Measurements from ENCODE around the gene WIPF3.

WIPF3 gene

DNA sequence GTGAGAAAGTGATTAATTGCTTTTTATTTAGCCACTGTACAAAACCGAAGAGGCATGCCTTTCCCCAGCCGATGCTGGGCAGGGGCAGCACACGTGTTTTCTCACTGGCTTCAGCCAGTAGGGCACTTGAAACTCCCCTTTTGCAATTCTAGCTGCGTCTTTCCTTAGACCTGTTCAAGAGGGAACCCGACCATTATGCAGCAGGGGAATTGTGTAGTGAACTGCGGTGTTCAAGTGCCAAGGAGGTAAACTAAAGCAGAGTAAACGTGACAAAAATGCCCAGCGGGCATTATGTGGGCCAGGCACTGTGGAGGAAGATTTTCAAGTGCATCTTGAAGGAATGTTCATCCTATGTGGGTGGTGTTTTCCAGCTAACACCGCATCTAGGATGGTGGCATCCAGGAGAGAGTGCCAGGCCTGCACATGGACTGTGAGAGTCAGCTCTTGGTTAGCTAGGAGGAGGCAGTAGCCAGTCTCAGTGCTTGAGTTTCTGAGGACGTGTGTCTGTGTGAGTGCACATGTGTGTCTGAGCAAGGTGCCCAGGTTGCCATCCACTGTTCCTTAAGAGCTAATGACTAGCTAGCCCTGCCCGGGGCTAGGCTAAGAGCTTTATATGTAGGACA is 3.3 kb downstream of the WIPF3 start:
- DNase-seq = no peak

DNA sequence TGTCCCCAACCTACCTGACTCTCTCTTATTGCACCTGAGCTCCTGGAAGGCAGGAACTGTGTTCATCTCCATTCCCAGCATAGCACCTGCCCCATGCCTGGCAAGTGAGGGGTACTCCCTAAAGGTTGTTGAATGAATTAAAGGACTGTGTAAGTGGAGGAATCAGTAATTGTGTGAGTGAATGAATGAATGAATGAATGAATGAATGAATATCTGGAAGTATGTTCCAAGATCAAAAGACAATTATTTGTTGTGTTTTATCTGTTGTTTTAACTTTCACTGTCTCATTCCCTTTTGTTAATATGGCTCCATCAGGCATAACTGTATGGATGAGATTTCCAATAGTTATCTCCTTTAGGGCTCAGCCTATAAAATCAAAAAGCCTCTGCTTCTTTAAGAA is 4.0 kb downstream of the WIPF3 start:
- DNase-seq = no peak

DNA sequence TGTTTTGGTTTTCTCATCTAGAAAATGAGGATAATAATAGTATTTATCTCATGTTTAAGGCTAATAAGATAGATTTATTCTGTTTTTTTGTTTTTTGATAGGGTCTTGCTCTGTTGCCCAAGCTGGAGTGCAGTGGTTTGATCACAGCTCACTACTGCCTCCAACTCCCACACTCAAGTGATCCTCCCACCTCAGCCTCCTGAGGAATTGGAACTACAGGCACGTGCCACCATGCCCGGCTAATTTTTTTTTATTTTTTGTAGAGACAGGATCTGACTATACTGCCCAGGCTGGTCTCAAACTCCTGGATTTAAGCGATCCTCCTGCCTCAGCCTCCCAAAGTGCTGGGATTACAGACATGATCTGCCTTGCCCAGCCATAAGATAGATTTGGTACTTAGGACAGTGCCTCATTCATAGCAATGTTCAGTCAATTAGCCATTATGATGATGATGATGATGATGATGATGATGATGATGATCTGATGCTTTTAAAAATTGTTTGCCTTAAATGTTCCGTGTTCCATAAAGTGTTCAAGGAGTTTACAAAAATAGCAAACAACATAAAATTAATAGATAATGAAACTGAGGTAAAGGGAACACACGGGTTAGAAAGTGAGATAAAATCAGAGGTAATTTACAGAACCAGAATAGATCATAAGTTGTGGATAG is 4.6 kb downstream of the WIPF3 start:
- DNase-seq = no peak

DNA sequence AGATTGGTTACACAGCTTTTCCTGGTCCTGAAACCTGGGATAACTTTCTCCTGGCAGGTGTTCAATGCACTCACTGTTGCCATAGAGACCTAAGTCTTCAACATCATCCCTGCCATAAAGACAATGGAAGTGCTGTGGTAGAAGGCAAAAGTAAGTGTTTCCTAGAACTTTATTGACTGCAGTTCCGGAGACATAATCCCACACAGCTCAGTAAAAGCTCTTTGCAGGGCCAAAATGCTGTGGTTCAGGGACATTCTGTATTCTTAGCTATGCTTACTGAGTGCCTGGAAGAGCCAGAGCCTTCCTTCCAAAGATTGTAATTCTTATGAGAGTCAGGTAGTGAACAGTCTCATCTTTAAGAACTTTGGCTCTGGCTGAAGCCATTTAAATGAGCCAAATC is 5.3 kb downstream of the WIPF3 start:
- DNase-seq = no peak

DNA sequence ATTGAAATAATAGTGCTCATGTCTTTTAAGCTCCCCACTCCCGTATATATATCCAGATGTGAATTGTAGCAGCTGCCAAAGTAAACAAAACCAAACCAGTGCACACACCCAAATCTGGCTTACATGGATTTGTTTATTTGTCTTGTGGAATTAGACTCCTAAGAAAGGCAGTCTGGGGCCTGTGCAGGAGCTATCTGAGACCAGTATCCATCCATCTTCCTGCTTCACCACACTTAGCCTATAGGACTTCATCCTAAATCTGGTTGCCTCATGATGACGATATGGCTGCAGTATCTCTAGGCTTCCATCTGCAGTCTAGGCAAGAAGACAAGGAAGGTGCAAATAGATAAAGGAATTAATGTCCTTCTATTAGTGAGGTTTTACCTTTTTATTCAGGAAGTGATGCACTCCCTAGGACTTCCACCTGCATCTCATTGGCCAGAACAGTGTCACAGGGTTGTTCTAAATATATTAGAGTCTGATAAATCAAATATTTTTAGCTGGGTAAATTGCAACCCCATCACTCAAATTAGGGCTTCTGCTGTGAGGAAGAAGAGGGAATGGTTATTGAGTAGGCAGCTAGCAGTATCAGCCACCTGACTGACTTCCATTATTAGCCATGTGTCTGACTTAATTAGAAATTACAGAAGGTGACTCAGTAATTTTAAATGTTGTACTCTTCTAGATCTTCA is 6.0 kb downstream of the WIPF3 start:
- DNase-seq = no peak

DNA sequence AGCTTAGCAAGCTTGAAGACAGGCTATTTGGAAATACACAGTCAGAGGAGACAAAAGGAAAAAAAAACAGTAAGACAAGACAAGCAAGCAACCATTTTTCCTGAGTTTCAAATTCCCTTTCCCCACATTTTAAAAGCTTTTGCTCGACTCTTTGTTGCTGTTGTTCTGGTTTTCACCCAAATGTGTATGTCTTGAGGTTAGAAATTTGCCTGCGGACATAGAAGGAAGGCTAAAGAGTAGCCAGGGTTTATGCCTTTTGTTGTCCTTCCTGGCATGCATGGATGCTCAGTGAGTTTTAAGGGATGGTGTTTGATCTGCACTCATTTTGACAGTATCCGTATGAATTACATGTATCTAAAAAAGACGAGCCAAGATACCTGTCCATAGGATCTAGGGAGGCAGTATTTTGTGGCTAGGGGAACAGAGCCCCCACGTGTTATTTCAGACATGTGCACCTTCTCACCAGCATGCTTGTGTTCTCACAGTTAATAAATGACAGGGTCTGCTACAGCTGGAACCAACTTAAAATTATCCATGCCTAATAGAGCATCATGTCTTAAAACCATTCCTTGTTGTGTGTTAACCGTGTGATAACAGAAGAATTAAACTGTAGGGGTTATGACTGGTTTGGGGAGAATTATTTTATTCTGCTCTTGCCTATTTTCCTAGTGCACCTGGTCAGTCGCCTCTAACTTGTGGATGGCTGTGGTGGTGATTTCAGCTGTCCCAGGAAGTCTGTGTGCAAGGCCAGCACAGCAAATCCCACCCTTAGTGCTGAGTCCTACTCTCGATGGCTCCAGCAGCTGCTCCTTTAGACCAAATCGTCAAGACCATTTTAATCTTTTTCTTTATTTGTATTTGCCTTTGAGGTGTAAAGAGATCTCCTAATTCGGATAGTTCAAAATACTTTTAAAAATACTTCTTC is 9.1 kb downstream of the WIPF3 start:
- DNase-seq = no peak

DNA sequence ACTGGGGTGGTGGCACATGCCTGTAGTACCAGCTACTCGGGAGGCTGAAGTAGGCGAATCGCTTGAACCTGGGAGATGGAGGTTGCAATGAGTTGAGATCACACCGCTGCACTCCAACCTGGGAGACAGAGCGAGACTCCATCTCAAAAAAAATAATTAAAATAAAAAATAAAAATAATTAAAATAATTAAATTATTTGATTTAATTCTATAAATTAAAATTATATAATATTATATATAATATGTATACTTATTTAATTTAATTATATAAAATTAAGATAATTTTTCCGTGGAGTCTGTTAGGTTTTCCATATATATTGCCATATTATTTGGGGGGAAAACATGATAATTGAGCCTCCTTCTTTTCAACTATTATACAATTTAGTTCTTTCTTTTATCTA is 12.0 kb downstream of the WIPF3 start:
- no peak for DNase-seq

DNA sequence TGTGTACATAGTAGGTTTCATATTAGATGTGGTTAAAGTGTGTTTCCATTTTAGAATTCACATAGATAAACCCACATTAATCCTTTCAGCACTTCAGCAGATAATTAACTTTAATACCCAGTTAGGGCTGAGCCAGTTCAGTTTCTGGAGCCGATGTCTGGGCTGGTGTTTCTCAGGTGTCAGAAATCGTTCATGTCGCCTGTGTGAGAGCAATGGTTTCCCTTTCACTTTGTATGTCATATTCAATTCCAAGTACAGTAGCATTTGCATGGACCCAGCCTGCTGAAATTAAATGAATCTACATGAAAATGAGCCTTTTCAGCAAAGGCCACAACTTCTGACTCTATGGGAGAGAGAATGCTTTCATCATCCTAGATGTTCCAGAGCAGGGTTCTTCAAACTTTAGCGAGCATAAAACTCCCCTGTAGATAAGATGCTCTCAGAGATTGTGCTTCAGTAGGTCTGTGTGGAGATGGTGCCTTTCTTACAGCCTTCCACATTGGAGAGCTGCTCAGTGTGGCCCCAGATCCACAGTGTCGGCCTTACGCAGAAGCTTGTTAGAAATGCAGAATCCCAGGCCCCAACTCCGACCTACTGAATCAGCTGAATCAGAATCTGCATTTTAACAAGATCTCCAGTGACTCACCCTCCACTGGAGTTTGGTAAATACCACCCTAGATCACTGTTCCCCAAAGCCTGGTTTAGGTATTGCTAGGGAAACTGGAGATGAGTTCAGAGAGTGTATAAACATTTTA is 19.6 kb downstream of the WIPF3 start:
- DNase-seq = no peak

DNA sequence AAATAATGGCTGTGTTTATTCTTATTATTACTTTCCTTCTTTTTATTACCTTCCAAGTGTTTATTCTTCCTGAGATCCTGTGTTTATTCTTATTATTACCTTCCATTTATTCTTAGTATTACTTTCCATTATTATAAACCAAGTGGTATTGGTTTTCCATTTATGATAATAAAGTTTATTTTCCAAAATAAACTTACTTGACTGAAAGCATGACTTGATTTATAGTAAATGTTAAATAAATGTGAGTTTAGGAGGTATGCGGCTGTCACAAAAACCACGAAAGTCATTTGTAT is 20.2 kb downstream of the WIPF3 start:
- DNase-seq = no peak

DNA sequence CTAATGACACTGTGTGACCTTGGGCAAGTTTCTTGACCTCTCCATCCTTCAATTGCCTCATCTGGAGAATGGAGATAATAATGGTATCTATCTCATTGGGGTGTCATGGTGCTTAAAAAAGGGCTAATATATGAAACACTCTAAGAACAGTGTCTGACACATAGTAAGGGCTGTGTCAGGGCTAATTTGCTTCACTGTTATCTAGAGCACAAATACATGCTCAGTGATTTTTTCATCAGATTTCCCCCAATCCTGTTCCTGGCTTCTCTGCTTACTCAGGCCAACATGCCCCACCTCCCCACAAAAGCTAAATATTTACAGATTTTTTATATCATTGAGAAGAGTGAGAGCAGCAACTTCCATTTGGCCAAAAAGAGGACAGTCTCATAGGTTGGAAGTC is 20.6 kb downstream of the WIPF3 start:
- DNase-seq = no peak

DNA sequence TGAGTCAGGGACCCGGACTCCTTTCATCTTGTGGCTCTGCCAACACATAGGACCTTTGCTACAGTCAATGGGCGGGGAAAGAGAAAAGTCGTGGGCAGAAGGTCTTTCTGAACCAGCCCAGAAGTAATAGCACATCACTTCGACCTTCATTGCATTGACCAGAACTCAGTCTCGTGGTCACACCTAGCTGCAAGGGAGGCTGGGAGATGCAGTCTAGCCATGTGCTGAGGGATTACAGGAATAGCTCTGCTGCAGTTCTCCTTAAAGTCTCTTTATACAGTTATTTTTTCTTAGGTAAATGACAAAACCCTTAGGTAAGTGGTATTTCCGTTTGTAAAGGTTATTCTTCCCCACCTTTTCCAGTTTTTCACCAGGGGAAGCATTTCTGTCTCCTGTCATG is 25.4 kb downstream of the WIPF3 start:
- no peak for DNase-seq

DNA sequence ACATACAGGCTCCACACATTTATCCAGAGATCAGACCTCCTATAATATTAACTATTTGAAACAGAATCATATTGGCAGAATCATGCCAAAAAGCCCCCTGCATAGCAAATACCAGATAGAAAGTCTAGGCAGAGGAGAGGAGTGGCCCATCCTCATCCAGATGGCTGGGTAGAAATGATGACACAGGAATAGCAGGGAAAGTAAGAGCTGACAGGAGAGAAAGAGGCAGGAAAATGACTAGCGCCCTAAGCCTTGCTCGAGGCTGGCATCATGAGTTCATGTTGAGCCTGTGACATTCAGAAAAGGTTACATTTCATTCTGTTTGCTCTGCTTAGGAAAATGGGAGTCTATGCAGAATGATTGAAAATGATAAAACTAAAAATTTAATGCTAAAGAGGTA is 27.6 kb downstream of the WIPF3 start:
- no peak for DNase-seq

DNA sequence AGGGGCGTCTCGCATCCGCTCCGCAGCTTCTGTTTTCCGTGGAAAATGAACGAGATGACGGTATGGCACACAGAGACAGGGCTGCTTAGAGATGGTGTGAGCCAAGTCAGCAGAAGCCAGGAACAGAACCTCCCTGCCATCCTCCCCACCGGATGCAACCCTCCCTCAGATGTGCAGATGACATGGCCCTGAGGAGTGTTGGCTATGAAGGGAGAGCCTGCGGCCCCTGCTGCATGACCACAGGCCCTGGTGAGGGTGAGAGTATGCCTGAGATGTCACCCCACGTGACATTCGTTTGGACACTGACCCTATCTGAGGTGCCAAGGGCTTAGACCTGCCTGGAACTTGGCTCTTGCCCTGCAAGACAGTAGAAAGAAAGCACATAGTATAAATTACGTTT is 29.4 kb downstream of the WIPF3 start:
- no peak for DNase-seq

DNA sequence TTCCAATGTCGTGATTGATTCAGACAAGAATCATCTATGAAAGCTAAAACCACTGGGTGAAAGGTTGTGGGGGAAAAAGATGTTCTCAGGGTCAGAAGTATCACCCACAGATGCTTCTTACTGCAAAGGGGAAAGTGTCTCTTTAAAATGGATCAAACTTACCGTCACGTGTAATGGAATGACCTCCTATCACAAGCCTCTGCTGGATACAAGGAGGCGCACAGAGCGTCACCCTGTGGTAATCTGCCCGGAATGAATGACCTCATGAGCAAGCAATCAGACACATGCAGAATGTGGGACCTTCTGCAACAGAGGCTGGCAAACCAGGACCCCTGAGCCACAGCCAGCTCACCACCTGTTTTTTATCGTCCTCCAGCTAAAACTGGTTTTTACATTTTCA is 33.0 kb downstream of the WIPF3 start:
- no peak for DNase-seq

DNA sequence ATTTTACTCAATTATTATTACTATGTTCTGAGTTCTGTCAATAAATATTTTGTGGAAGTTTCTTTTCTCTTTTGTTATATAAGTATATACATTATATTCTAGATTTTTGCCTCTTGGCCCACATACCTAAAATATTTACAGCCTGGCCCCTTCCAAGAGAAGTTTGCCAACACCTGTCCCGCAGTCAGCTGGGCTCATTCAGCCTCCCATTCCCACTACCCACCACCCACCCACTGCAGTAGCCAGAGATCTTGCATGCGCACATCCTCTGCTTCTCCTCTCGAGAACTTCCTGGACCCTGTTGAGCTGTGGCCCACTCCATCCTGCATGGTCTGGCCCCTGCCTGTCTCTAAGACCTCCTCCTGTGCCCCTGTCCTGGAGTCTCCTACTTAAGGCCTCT is 33.6 kb downstream of the WIPF3 start:
- no peak for DNase-seq

DNA sequence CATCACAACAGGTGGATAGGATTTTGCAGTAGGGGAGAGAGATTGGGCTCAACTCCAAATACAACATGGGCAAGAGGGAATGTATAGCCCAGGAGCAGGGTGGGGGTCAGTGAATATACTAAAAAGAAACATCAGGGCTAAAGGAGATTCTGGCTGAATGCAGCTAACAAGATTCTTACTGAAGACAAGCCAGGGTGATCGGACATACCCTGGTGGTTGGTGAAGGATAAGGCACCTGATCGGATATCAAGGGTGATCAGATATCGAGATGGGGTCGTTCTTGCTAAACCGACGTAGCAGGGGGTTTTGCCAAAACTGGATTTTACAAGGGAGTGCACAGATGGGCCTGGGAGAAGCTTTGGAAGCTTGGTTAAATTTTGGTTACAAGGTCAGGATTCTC is 34.4 kb downstream of the WIPF3 start:
- no peak for DNase-seq

DNA sequence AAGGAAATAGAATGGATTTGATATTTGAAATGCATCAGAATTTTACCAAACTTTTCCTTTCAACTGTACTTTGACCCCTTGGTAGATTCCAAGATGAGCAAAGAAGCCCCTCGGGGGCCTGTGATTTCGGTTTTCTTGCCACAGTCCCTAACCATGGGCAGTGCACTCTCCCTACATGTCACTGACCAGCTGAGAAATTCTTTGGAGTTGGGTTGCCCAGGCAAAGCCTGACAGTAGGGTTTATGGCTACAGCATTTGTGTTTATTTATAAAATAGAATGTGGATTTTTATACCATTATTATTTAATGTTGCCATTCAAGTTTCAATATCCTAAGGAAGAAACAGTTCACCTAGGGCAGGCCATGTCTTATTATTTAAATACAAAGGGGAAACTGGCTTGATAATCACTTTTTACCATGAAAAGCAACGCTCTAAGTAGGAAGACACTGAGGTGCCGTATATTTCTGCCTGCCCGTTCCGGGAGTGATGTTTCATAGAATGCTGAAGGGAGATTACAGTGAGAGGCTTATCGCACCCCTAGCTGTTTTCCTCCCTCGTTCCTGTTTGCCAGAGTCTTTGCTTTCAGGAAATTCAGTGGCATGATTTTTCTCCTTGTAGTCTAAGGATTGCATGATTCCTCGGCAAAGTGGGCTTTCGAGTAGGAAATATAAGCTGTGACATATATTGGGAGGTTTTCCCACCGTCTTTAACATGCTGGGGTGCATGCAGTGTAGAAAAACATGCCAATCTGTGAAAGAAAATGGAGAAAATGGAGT is 35.8 kb downstream of the WIPF3 start:
- no peak for DNase-seq

DNA sequence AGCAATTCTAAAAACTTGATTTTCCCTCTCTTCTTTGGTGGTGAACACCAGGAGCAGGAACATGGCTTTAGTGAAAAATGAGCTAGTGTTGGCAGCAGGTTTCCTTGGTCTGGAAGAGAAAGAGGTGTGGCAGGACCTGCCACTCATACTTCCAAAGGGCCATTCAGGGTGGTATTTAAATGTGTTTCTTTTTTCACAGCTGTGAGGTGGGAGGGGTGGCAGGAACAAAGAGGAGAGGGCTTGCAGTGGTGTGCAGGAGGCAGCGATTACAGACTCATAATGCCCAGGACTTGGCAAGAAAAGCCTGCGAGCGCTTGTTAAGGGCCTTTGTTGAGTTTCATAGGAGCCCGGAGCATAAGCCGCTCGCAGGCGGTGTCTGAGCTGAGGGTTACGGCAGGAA is 36.8 kb downstream of the WIPF3 start:
- DNase-seq = no peak

DNA sequence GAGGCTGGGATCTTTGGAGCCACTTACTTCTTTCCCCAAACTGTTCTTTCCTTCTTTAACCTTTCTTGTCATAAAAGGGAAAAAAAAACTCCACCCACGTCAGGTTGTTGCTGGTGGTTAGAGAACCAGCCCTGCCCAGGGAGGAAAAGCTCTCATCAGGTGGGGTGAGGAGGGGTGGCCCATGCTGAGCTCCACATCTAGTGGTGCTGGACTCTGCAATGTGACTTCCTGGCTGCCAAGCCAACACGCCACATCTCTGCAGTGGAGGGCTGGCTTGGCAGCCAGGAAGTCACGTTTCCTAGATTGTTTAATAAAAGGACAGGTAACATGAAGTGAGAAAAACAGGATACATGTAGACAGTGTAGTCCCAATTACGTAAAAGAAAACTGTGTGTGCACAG is 37.4 kb downstream of the WIPF3 start:
- no peak for DNase-seq

DNA sequence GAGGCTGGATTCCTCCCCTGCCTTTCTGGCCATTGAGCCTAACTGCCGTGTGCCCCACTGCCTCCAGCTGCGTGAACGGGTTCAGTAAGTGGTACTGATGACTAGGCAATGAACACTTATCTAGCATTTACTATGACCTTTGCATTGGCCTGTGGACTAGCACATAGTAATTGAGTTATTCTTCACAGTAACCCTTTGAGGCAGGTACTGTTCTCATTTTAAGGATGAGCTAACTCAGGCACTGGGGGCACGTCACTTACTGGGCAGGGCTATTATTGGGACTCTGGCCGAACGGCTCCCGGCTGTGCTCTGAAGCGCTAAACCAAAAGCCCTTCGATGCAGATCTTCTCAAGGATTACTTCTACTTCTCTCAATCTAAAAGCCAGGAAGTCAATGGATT is 38.3 kb downstream of the WIPF3 start:
- no peak for DNase-seq

DNA sequence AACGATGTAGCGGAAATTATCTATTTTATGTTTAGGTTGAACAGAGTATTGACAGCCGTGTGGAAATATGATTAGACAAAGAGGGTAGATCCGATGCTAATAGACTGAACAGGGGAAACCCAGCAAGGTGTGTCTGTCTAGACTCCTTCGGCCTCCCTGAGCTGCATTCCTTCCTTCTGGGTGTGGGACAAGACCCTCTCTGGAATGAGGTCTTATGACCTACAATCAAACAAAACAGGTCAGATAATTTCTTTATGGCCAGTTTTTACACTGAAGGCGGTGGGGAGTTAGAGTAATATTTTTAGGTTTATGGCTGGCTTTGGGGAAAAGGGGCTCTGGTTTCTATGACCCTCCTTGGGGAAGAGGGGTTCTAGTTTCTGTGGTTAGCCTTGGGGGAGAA is 41.2 kb downstream of the WIPF3 start:
- DNase-seq = no peak

DNA sequence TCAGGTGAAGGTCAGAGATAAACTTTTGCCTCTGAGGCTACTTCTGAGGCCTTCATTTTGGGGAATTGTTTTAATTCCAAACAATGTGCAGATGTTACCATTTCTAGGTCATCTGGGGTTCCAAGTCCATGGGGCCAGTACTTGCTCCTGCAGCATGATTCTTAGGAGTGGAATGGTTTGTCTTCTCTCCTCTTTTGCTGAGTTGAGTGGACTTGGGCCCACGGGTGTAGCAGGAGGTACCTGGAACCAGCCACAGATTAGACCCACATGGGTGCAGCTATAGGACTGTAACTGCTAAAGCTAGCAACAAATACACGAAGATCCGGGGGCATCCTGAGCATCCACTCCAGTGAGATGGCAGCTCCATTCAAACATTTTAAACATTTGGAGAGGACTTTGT is 41.6 kb downstream of the WIPF3 start:
- no peak for DNase-seq

Measured in NCI-H1048 (cell line).